ENCODE measurements around the gene SLC18B1.

The SLC18B1 gene

GRCh38 chr6:132797951-132798868 lies at the start of gene SLC18B1:
Gene SLC18B1, minus strand, starts transcription at chr6:132798637. Its CDS starts 181 bp downstream, at chr6:132798456.
- Histone ChIP-seq H3K4me2 (no peak within 1 kb of the TSS; the same call in 1 of the 2 replicates), H3K36me3 (ENCODE audit: insufficient read depth) (no peaks in the 10 kb centered on the region), H3K27ac (no peak within 1 kb of the TSS; the same call in 1 of the 2 replicates), H3K4me1 (ENCODE audit: low read depth, poor library complexity, severe bottlenecking) (no peaks in the 10 kb centered on the region), H3K79me2 (ENCODE audit: insufficient read depth, low read depth) (0 out of 2 replicates have a peak, but pooled peaks cover 8% of the 10 kb centered on the region), H3K27me3 (ENCODE audit: insufficient read depth, low read depth) (no peaks in the 10 kb centered on the region), H2AFZ (ENCODE audit: low read depth) (no peak within 1 kb of the TSS), H3K4me3 (IDR thresholded peaks at IDR 0.05; ENCODE audit: insufficient read depth, low read depth, low read length) (no peak within 1 kb of the TSS), H4K20me1 (ENCODE audit: insufficient read depth) (no peaks in the 10 kb centered on the region), H3K9ac (no peak within 1 kb of the TSS; the same call in 1 of the 2 replicates)
- TF ChIP-seq CTCF (conservative IDR thresholded peaks at IDR 0.05; ENCODE audit: low read depth, low read length) = no peak

- no peak overlapping the region for H3K9ac ChIP-seq
- H4K20me1 ChIP-seq (ENCODE audit: insufficient read depth) = no peaks in the 10 kb centered on the region
- no peak for TF ChIP-seq CTCF (conservative IDR thresholded peaks at IDR 0.05; ENCODE audit: low read depth, low read length)
- no peaks in the 10 kb centered on the region for H3K36me3 ChIP-seq (ENCODE audit: insufficient read depth)
- H3K27me3 ChIP-seq (ENCODE audit: insufficient read depth, low read depth) = no peaks in the 10 kb centered on the region
- no peak overlapping the region for H2AFZ ChIP-seq (ENCODE audit: low read depth)
- no peak overlapping the region for H3K27ac ChIP-seq
- no peak overlapping the region for H3K4me2 ChIP-seq
- no peaks in the 10 kb centered on the region for H3K4me1 ChIP-seq (ENCODE audit: low read depth, poor library complexity, severe bottlenecking)
- H3K4me3 ChIP-seq (IDR thresholded peaks at IDR 0.05; ENCODE audit: insufficient read depth, low read depth, low read length) = no peak overlapping the region
- H3K79me2 ChIP-seq (ENCODE audit: insufficient read depth, low read depth) = no peaks in the 10 kb centered on the region
Observed at GRCh38 chr6:132843316-132844035, 45.0 kb upstream of the SLC18B1 start.

GRCh38 chr6:132841966-132842365 lies 43.5 kb upstream of the SLC18B1 start:
- Histone ChIP-seq H2AFZ (ENCODE audit: low read depth) (no peak overlapping the region), H3K79me2 (ENCODE audit: insufficient read depth, low read depth) (no peaks in the 10 kb centered on the region), H4K20me1 (ENCODE audit: insufficient read depth) (no peaks in the 10 kb centered on the region), H3K4me3 (IDR thresholded peaks at IDR 0.05; ENCODE audit: insufficient read depth, low read depth, low read length) (no peak overlapping the region), H3K4me2 (no peak overlapping the region), H3K27me3 (ENCODE audit: insufficient read depth, low read depth) (no peaks in the 10 kb centered on the region), H3K36me3 (ENCODE audit: insufficient read depth) (no peaks in the 10 kb centered on the region), H3K4me1 (ENCODE audit: low read depth, poor library complexity, severe bottlenecking) (no peaks in the 10 kb centered on the region), H3K9ac (no peak overlapping the region), H3K27ac (no peak overlapping the region)
- no peak for TF ChIP-seq CTCF (conservative IDR thresholded peaks at IDR 0.05; ENCODE audit: low read depth, low read length)

- H3K9ac ChIP-seq = no peak overlapping the region
- H3K4me3 ChIP-seq (IDR thresholded peaks at IDR 0.05; ENCODE audit: insufficient read depth, low read depth, low read length) = no peak overlapping the region
- TF ChIP-seq CTCF (conservative IDR thresholded peaks at IDR 0.05; ENCODE audit: low read depth, low read length) = no peak
- no peak overlapping the region for H3K27ac ChIP-seq
- H3K27me3 ChIP-seq (ENCODE audit: insufficient read depth, low read depth) = no peaks in the 10 kb centered on the region
- no peaks in the 10 kb centered on the region for H3K4me1 ChIP-seq (ENCODE audit: low read depth, poor library complexity, severe bottlenecking)
- H3K36me3 ChIP-seq (ENCODE audit: insufficient read depth) = no peaks in the 10 kb centered on the region
- no peaks in the 10 kb centered on the region for H3K79me2 ChIP-seq (ENCODE audit: insufficient read depth, low read depth)
- H4K20me1 ChIP-seq (ENCODE audit: insufficient read depth) = no peaks in the 10 kb centered on the region
- no peak overlapping the region for H3K4me2 ChIP-seq
- H2AFZ ChIP-seq (ENCODE audit: low read depth) = no peak overlapping the region
Observed at GRCh38 chr6:132832891-132833290, 34.5 kb upstream of the SLC18B1 start.
